Ovary (tissue), 3 donors: ENCODE measurements around the gene PFKFB1.

Experiments
- CTCF ChIP-seq, 3 donors: fragments of 450-650 bp in 2 of 3; fragments of 200-600 bp in 1 of 3; IDR thresholded peaks; one replicate each; pipeline versions ENCODE4 v1.5.1 to v1.8.0; 2016 to 2022; ENCODE audit warnings: antibody characterized with exemption in 3 of 3, mild to moderate bottlenecking in 1 of 3
- EP300 ChIP-seq: sonication (generic); formaldehyde crosslinking; IDR thresholded peaks from one replicate; pipeline ENCODE4 v1.6.1; 2017; ENCODE audit warnings: antibody characterized with exemption
- POLR2A ChIP-seq: fragments of 450-650 bp; IDR thresholded peaks from one replicate; pipeline ENCODE4 v1.6.1; 2017; ENCODE audit warnings: antibody characterized with exemption, mild to moderate bottlenecking, moderate library complexity
- donor health status: DM: no; HTN: no; CAD: no.

- no peak for TF ChIP-seq CTCF (IDR thresholded peaks at IDR 0.05)
- no peak for TF ChIP-seq EP300
- no peak for TF ChIP-seq POLR2A
Measured at GRCh38 chrX:55028040-55028439, 34.1 kb upstream of the PFKFB1 start.
